GM11168 (cell line): ENCODE results near the gene TSPEAR.

Source experiments
- in situ Hi-C: fragments of 300-500 bp; cut with MboI; formaldehyde crosslinking; loops from one replicate; pipeline ENCODE4 v1.12.0; 2022; ENCODE audit warnings: low sequenced_read_pairs; ENCODE audit not compliant: unreplicated experiment

The TSPEAR gene

DNA sequence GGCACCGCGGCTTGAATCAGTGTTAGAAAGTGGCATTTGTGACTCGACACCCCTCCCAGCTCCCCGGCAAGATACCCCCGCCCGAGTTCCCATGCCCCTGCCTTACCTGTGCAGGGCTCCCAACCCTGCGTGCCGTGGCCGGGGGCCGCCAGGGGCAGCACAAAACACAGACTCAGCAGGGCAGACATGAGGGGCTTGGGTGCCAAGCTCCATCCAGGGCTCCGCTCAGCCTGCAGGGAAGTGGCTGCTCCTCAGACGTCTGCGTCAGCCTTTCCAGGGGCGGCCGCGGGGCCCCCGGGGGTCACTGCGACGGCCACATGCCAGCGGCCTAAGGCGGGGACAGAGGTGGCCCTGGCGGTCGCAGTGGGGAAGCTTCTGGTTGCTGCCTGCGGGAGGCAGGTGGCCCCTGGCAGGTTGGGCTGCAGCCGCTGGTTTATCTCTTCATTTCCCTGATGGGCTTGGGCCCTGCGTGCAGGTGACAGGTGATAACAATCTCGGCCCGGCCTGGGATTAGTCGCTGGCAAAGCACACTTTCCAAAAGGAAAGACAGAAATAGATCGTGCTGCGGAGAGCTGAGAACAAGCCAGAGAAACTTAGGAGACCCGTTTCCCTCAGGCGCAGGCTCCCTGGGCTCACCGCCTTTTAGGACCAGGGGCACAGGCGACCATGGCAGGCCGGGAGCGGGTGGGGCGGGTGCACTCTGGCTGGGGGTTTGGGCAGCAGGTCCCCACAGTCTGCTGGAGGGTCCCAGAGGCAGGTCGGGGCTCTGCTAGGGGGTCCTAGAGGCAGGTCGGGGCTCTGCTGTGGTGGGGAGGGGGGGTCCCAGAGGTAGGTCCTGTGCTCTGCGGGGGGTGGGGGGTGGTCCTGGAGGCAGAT lies at the start of gene TSPEAR:
TSS of gene TSPEAR (minus strand) at position 246 of the 876 bp plus-strand sequence. CDS start at position 188, 58 bp downstream.
- in situ Hi-C loops = no loop called here

- in situ Hi-C loops = no loop called here
Observed at GRCh38 chr21:44760376-44760775, 49.0 kb upstream of the TSPEAR start.

- in situ Hi-C loops = no loop called here
Observed at GRCh38 chr21:44759628-44760285, 48.4 kb upstream of the TSPEAR start.

- in situ Hi-C loops = no loop called here
Observed at GRCh38 chr21:44758781-44759627, 47.6 kb upstream of the TSPEAR start.

- in situ Hi-C loops = no loop called here
Observed at GRCh38 chr21:44758141-44758561, 46.8 kb upstream of the TSPEAR start.

GRCh38 chr21:44757731-44758130 lies 46.4 kb upstream of the TSPEAR start:
- in situ Hi-C loops = no loop called here

DNA sequence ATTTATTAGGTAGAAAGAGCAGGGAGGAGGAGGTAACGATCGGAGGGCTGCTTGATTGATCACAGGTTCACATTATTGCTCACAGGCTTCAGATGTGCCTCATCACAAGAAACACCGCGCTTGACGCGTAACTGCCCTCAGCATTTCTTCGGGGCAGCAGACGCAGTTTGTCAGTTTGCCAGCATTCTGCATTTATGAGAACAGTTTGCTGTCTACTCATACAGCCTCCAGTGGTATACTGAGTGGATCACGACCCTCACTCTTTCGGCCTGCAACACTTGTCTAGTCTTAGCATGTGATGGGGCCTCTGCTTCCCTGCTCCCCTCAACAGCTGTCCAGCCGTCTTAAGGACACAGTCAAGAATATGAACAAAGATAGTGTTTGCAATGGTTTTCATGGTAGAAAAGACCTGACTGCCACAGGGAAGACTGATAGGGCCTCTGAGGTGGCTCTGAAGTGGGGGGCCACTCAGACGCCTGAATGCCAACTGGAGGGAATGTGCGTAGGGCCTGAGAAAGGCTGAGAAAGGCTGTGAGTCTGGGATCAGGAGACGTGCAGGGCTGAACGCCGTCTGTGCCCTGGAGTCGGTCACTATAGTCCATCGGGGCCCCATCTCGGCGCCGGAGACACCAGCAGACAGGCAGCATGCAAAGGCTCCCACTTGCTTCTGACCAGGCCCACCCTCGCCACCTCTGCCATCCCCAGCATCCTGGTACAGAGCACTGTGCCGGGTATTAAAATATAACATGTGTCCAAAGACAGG lies 45.2 kb upstream of the TSPEAR start:
- in situ Hi-C loops = no loop called here

DNA sequence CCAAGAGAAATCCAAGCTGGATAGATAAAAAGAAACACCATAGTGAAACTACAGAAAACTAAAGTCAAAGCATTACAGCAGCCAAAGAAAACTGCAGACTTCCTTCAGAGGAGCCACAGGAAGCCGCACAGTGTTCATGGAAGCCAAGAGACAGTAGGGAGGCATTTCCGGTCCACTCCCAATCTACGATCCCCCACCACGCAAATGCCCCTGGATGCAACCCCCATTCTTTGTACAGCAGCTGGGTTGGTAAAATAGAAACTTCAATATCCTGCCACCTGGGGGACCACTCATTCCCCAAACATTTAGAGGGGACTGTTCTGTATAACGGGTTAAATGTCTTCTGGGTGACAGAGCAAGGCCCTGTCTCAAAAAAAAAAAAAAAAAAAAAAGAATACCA lies 43.9 kb upstream of the TSPEAR start:
- in situ Hi-C loops = no loop called here

DNA sequence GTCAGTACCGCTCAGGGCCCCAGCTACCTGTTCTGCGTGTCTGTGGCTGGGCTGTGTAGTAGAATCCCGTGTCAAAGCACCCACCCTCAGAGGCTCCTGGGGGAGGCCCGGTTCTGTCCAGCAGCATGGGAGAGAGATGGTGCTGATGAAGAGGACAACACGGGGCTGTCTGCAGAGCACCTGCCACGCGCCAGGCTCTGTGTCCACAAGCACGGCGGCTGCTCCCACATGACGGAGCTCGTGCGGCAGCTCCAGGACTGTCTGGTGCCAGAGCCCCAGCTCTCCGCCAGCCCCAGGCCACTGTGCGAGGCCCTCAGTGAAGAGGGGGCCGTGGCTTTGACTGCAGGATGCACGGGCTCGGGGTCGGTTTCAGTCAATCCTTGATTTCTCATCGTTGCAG lies 42.0 kb upstream of the TSPEAR start:
- in situ Hi-C loops = no loop called here

DNA sequence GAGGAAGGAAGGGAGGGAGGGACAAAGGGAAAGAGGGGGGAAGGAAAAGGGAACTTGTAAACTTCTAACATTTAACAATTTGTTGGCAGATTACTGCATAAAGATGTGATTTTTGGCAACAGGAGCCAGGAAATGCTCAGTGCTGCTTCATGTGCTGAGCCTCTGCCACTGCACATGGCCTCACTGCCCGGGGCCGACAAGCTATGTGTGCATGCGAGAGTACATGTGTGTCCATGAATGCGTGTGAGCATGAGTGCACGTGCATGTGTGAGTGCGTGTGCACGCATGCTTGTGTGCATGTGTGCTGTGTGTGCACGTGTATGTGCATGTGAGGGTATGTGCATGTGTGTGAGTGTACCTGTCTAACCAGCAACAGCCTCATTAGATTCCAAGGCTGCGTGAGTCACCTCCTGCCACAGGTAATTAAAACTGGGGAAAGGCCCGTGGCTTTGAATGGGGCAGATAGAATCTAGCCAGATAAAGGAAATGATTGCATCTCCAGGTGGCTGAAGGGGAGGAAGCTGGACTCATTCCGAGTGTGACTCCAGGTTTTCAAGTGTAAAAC lies 41.4 kb upstream of the TSPEAR start:
- in situ Hi-C loops = no loop called here

- in situ Hi-C loops = no loop called here
Observed at GRCh38 chr21:44751799-44752636, 40.6 kb upstream of the TSPEAR start.

GRCh38 chr21:44751186-44751798 lies 39.9 kb upstream of the TSPEAR start:
- in situ Hi-C loops = no loop called here

- in situ Hi-C loops = no loop called here
Observed at GRCh38 chr21:44750675-44751025, 39.3 kb upstream of the TSPEAR start.

- in situ Hi-C loops = no loop called here
Observed at GRCh38 chr21:44749759-44750674, 38.6 kb upstream of the TSPEAR start.

GRCh38 chr21:44749116-44749758 lies 37.9 kb upstream of the TSPEAR start:
- in situ Hi-C loops = no loop called here

DNA sequence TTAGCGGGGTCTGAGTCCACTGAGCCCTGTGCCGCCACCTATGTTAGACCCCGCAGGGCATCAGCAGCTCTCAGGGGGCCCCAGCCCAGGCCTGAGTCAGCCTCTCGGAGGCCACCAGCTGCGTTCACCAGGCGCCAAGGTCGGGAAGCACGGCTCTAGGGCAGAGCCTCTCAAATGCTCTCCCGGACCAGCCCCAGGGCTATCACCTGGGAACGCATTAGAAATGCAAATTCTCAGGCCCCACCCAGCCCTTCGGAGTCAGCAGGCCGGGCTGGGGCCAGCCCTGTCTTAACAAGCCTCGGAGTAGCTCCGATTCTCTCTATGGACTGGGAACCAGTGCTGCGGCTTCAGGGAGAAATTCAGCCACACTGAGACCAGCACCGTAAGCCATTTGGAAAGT lies 37.2 kb upstream of the TSPEAR start:
- in situ Hi-C loops = no loop called here
